GM12878 (cell line): ENCODE data around the gene WDFY4. TPM values are rescaled to one million over a fixed set of nuclear protein-coding genes. Genes with fewer than 3 reads are reported as not detected.

ENCODE experiments used
- ATAC-seq: fragments of 200-7000 bp; cut with Tn5 transposase; 3 replicates; pipeline ENCODE4 v1.9.1; 2020; ENCODE audit warnings: mild to moderate bottlenecking, moderate library complexity
- BruUV-seq: library from RNA; stranded (reverse); fragments of 400-500 nt; replicated peaks from 2 replicates; lab custom pipeline; 2021; lab: Mats Ljungman, UMichigan
- CTCF ChIA-PET: fragments of 300-600 bp; sonication (Branson Sonifier 250); formaldehyde crosslinking; extraction: SDS; loops from one replicate; lab custom pipeline; 2021; ENCODE audit warnings: inconsistent platforms; lab: Yijun Ruan, JAX
- POLR2A ChIA-PET: fragments of 350-600 bp; formaldehyde crosslinking; extraction: SDS; loops from one replicate; lab custom pipeline; 2021; ENCODE audit warnings: inconsistent platforms; lab: Charles Lee
- RAD21 ChIA-PET: fragments of 300-600 bp; sonication (Branson Sonifier 250); formaldehyde crosslinking; loops from one replicate; lab custom pipeline; 2023; ENCODE audit warnings: antibody characterized with exemption; ENCODE audit not compliant: unreplicated experiment; lab: Charles Lee
- SMC1A ChIA-PET: fragments of 300-600 bp; sonication (Branson Sonifier 250); formaldehyde crosslinking; loops from one replicate; lab custom pipeline; 2023; ENCODE audit not compliant: unreplicated experiment, uncharacterized antibody; lab: Charles Lee
- DNase-seq: peaks from one replicate; pipeline ENCODE4 v3.0.0-alpha.2; 2011; ENCODE audit warnings: low read depth, low spot score
- FAIRE-seq: peaks from 3 replicates; lab custom pipeline; 2011; peaks lifted over from hg19 to GRCh38; lab: Jason Lieb, UNC
- H2AFZ ChIP-seq: 2 replicates; pipeline ENCODE4 v1.6.0; 2011; ENCODE audit warnings: low read depth, low read length, control low read depth; ENCODE audit not compliant: control insufficient read depth
- H3K27ac ChIP-seq: 2 replicates; pipeline ENCODE4 v1.5.1; 2011; ENCODE audit warnings: control low read depth; ENCODE audit not compliant: control insufficient read depth, insufficient read depth
- H3K27me3 ChIP-seq, 2 experiments: replicated peaks in 1 of 2; 2 replicates each; pipeline versions ENCODE4 v1.6.0 to v1.6.1; 2011; ENCODE audit warnings: low read length in 1 of 2; ENCODE audit not compliant: control insufficient read depth in 2 of 2, insufficient read depth in 2 of 2
- H3K36me3 ChIP-seq, 2 experiments: 2 replicates each; pipeline ENCODE4 v1.5.1; 2011; ENCODE audit warnings: low read length in 1 of 2; ENCODE audit not compliant: control insufficient read depth in 2 of 2, insufficient read depth in 2 of 2
- H3K4me1 ChIP-seq: 2 replicates; pipeline ENCODE4 v1.6.1; 2011; ENCODE audit warnings: mild to moderate bottlenecking, low read length, moderate library complexity, mixed read lengths; ENCODE audit not compliant: control insufficient read depth, insufficient read depth
- H3K4me2 ChIP-seq: 2 replicates; pipeline ENCODE4 v1.6.0; 2011; ENCODE audit warnings: control low read depth; ENCODE audit not compliant: control insufficient read depth, insufficient read depth
- H3K4me3 ChIP-seq: fragments of 200-600 bp; sonication (generic); 2 replicates; pipeline ENCODE4 v1.5.1; 2016
- H3K79me2 ChIP-seq: 2 replicates; pipeline ENCODE4 v1.6.0; 2011; ENCODE audit warnings: low read length; ENCODE audit not compliant: control insufficient read depth, insufficient read depth
- H3K9ac ChIP-seq: 2 replicates; pipeline ENCODE4 v1.8.0; 2011; ENCODE audit warnings: low read length, control low read depth, mixed read lengths; ENCODE audit not compliant: control insufficient read depth, insufficient read depth
- H3K9me3 ChIP-seq: replicated peaks from 3 replicates; pipeline ENCODE4 v1.5.1; 2011; ENCODE audit warnings: mild to moderate bottlenecking, low read length; ENCODE audit not compliant: control insufficient read depth, insufficient read depth
- H4K20me1 ChIP-seq: 2 replicates; pipeline ENCODE4 v1.6.0; 2011; ENCODE audit not compliant: control insufficient read depth, insufficient read depth
- NR2F1 ChIP-seq: fragments of 450-650 bp; conservative IDR thresholded peaks from 2 replicates; pipeline ENCODE4 v1.6.1; 2017; ENCODE audit warnings: mild to moderate bottlenecking
- PML ChIP-seq: IDR thresholded peaks from 2 replicates; pipeline ENCODE4 v1.6.1; 2012; ENCODE audit warnings: low read length, inconsistent platforms
- YBX1 ChIP-seq: fragments of 450-650 bp; IDR thresholded peaks from 2 replicates; pipeline ENCODE4 v1.6.1; 2016; ENCODE audit warnings: antibody characterized with exemption
- YY1 ChIP-seq: IDR thresholded peaks from 2 replicates; pipeline ENCODE4 v1.6.1; 2011; ENCODE audit warnings: low read depth, mild to moderate bottlenecking, low read length
- ZNF207 ChIP-seq: fragments of 450-650 bp; IDR thresholded peaks from 2 replicates; pipeline ENCODE4 v1.6.1; 2014; ENCODE audit warnings: antibody characterized with exemption, mild to moderate bottlenecking, borderline replicate concordance
- WGBS: methylation state at CpG from one replicate; pipeline ENCODE4 v1.1.6; 2016; ENCODE audit warnings: low lambda C conversion rate; ENCODE audit not compliant: insufficient replicate concordance, insufficient coverage; ENCODE audit errors: missing lambda C conversion rate; 5-methylcytosine and 5-hydroxymethylcytosine counted together
- in situ Hi-C: fragments of 300-500 bp; cut with MboI; formaldehyde crosslinking; loops from 9 replicates; pipeline ENCODE4 v1.14.3; 2018; ENCODE audit warnings: mixed read lengths
- intact Hi-C: fragments of 100-400 bp; cut with micrococcal nuclease; formaldehyde crosslinking; loops from one replicate; pipeline ENCODE4 v1.14.2; 2022; ENCODE audit not compliant: unreplicated experiment
- polyA plus RNA-seq, 11 experiments: library from polyadenylated mRNA; depleted of rRNA in 4 of 11; unstranded in 6 of 11; stranded (reverse) in 5 of 11; fragments of >200 nt; fragmentation: Nextera tagmentation in 4 of 11; fragmentation: Illumina TruSeq in 1 of 11; extraction: Ambion mirVana in 4 of 11; extraction: Trizol in 1 of 11; gene quantifications; 1 replicate in 1 of 11; 2 replicates in 10 of 11; pipeline versions ENCODE4 v1.2.1 to v1.2.3, GENCODE V29; 2011 to 2016; ENCODE audit warnings: inconsistent platforms in 2 of 11, missing spikeins in 2 of 11, low read depth in 1 of 11
- total RNA-seq, 4 experiments: library from RNA; depleted of rRNA in 3 of 4; stranded (reverse); fragments of >200 nt in 3 of 4; fragmentation: Illumina TruSeq in 1 of 4; extraction: Trizol in 1 of 4; gene quantifications; 2 replicates each; pipeline versions ENCODE4 v1.2.1 to v1.2.3, GENCODE V29; 2013 to 2021
- TF ChIP-seq, protein P1 (sequence below): fragments of 450-650 bp; formaldehyde crosslinking; IDR thresholded peaks from 2 replicates; pipeline ENCODE4 v1.4.0; 2022; ENCODE audit warnings: mild to moderate bottlenecking, moderate library complexity
- TF ChIP-seq, protein P2 (sequence below): IDR thresholded peaks from 2 replicates; pipeline ENCODE4 v1.6.1; 2011; ENCODE audit warnings: low read depth, mild to moderate bottlenecking, low read length, moderate library complexity, borderline replicate concordance; ENCODE audit errors: extremely low read depth
- TF ChIP-seq, protein P3 (sequence below): fragments of 450-650 bp; IDR thresholded peaks from 2 replicates; pipeline ENCODE4 v1.6.1; 2014; ENCODE audit warnings: mild to moderate bottlenecking

The WDFY4 gene
- total and polyA plus RNA-seq, 10 of the 15 experiments (the other 5 are each of a cell fraction or from before 2014, with no cell fraction given): 13.5 to 132 (median 47.3) TPM

DNA sequence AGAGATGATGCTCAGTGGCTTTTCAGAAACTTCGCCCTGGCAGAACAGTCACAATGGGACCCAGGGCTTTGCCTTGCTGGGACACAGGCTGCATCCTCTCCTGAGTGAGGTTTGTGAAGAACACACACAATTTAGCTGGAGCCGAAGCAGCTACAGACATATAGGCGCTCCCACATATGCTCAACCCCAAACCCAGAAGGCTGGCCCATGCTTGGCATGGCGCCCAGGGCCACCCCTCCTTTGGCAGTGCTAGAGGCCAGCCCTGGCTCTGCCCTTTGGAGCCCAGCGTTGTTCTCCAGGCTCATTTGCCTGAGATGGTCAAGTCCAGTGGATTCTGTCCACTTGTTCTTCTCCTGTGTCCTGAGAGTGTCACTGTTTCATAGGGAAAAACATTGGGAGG is 94.4 kb downstream of the WDFY4 start (continued):
- TF ChIP-seq, protein P1, sequence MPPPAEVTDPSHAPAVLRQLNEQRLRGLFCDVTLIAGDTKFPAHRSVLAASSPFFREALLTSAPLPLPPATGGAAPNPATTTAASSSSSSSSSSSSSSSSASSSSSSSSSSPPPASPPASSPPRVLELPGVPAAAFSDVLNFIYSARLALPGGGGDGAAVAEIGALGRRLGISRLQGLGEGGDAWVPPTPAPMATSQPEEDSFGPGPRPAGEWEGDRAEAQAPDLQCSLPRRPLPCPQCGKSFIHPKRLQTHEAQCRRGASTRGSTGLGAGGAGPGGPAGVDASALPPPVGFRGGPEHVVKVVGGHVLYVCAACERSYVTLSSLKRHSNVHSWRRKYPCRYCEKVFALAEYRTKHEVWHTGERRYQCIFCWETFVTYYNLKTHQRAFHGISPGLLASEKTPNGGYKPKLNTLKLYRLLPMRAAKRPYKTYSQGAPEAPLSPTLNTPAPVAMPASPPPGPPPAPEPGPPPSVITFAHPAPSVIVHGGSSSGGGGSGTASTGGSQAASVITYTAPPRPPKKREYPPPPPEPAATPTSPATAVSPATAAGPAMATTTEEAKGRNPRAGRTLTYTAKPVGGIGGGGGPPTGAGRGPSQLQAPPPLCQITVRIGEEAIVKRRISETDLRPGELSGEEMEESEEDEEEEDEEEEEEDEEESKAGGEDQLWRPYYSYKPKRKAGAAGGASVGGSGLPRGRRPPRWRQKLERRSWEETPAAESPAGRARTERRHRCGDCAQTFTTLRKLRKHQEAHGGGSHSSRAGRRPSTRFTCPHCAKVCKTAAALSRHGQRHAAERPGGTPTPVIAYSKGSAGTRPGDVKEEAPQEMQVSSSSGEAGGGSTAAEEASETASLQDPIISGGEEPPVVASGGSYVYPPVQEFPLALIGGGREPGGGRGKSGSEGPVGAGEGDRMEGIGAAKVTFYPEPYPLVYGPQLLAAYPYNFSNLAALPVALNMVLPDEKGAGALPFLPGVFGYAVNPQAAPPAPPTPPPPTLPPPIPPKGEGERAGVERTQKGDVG (CRISPR knock-in tag): no peak
- TF ChIP-seq, all 136 proteins: peak for 0

DNA sequence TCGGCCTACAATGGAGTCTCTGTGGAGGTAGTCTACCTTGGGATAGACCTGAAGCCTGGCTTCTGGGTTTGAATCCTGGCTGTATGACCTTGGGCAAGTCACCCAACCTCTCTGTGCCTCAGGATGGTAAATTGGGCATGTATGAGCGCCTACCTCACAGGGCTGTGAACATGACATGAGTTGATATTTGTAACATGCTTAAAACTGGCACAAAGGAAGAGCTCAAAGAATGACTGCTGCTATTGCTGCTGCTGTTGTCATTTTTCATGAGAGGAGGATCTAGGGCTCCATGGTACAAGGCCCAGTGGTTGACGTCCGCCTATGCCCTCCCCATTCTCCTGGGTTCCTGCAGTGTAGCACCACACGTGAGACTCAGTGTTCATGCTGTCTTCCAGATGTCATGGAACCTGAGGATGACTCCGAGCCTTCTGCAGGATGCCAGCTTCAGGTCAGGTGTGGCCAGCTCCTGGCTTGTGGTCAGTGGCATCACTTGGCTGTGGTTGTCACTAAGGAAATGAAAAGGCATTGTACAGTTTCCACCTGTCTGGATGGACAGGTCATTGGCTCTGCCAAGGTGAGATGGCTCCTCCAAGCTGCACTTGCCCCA is 95.0 kb downstream of the WDFY4 start:
- Histone ChIP-seq H3K4me1 (no peaks in the 10 kb centered on the region), H3K9ac (no peak overlapping the region), H3K79me2 (no peaks in the 10 kb centered on the region), H3K27me3 (no peaks in the 10 kb centered on the region), H3K27ac (no peak overlapping the region), H3K4me3 (no peak overlapping the region), H3K9me3 (no peaks in the 10 kb centered on the region), H3K36me3 (peaks cover 18 to 36% of the 10 kb centered on the region in 2 experiments), H4K20me1 (no peaks in the 10 kb centered on the region), H3K4me2 (no peak overlapping the region), H2AFZ (no peak overlapping the region)
- no peak for FAIRE-seq
- ChIA-PET CTCF (interaction anchor here (1.1 to 1.8 kb wide), 3 partner anchors 15 to 122 kb away, joined by 3 to 6 read pairs (median 5); no protein-coding TSS in a partner anchor), RAD21 (no interaction called here), SMC1A (interaction anchor here (1.2 to 1.4 kb wide), 3 partner anchors 13 to 121 kb away, joined by 3 to 4 read pairs (median 3); no protein-coding TSS in a partner anchor), POLR2A (no interaction called here)
- in situ Hi-C loops: no loop called here
- BruUV-seq: no TSS peak
- ATAC-seq: no peak
- 86% methylated on average over 6 of the region's 6 CpGs for WGBS
- TF ChIP-seq NR2F1 (no peak), PML (no peak), ZNF207 (no peak), YBX1 (no peak), YY1 (no peak)
- TF ChIP-seq, protein P2, sequence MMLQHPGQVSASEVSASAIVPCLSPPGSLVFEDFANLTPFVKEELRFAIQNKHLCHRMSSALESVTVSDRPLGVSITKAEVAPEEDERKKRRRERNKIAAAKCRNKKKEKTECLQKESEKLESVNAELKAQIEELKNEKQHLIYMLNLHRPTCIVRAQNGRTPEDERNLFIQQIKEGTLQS: no peak
- TF ChIP-seq, protein P3, sequence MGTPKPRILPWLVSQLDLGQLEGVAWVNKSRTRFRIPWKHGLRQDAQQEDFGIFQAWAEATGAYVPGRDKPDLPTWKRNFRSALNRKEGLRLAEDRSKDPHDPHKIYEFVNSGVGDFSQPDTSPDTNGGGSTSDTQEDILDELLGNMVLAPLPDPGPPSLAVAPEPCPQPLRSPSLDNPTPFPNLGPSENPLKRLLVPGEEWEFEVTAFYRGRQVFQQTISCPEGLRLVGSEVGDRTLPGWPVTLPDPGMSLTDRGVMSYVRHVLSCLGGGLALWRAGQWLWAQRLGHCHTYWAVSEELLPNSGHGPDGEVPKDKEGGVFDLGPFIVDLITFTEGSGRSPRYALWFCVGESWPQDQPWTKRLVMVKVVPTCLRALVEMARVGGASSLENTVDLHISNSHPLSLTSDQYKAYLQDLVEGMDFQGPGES: no peak
- TF ChIP-seq, protein P1 (CRISPR knock-in tag): no peak
- TF ChIP-seq, all 136 proteins: peak for 0
- no peak for DNase-seq
- intact Hi-C loops: no loop called here
